KMS-11 (cell line): ENCODE measurements around the gene MYH11.

Source experiments
- H2AFZ ChIP-seq: fragments of 200-600 bp; sonication (generic); 2 replicates; pipeline ENCODE4 v1.6.1; 2016; ENCODE audit warnings: antibody characterized with exemption, mixed run types, low read depth
- H3K27ac ChIP-seq: fragments of 200-600 bp; sonication (generic); 2 replicates; pipeline ENCODE4 v1.6.1; 2016; ENCODE audit warnings: mild to moderate bottlenecking, mixed run types
- H3K27me3 ChIP-seq: fragments of 200-600 bp; sonication (generic); 2 replicates; pipeline ENCODE4 v1.6.1; 2017; ENCODE audit warnings: mild to moderate bottlenecking, low read depth, mixed run types, moderate library complexity; ENCODE audit not compliant: insufficient read depth
- H3K36me3 ChIP-seq: fragments of 200-600 bp; sonication (generic); 2 replicates; pipeline ENCODE4 v1.6.1; 2017; ENCODE audit warnings: mild to moderate bottlenecking, mixed run types; ENCODE audit not compliant: insufficient read depth
- H3K4me1 ChIP-seq: fragments of 200-600 bp; sonication (generic); 2 replicates; pipeline ENCODE4 v1.6.1; 2016; ENCODE audit warnings: mild to moderate bottlenecking, low read depth, mixed run types; ENCODE audit not compliant: poor library complexity, severe bottlenecking
- H3K4me2 ChIP-seq: fragments of 200-600 bp; sonication (generic); 2 replicates; pipeline ENCODE4 v1.7.0; 2016; ENCODE audit warnings: mild to moderate bottlenecking, mixed run types
- H3K4me3 ChIP-seq: fragments of 200-600 bp; sonication (generic); IDR thresholded peaks from 2 replicates; pipeline ENCODE4 v1.6.1; 2017; ENCODE audit warnings: low read depth, low read length, mixed read lengths; ENCODE audit not compliant: insufficient read depth
- H3K79me2 ChIP-seq: fragments of 200-600 bp; sonication (generic); 2 replicates; pipeline ENCODE4 v1.6.1; 2016; ENCODE audit warnings: low read depth, mixed run types; ENCODE audit not compliant: insufficient read depth
- H3K9ac ChIP-seq: fragments of 200-600 bp; sonication (generic); 2 replicates; pipeline ENCODE4 v1.6.1; 2016; ENCODE audit warnings: mild to moderate bottlenecking, mixed run types
- H4K20me1 ChIP-seq: fragments of 200-600 bp; sonication (generic); 2 replicates; pipeline ENCODE4 v1.6.1; 2016; ENCODE audit warnings: mild to moderate bottlenecking, mixed run types; ENCODE audit not compliant: insufficient read depth
- CTCF ChIP-seq: fragments of 200-600 bp; sonication (generic); conservative IDR thresholded peaks from 2 replicates; pipeline ENCODE4 v1.6.1; 2017; ENCODE audit warnings: low read depth, mild to moderate bottlenecking, antibody characterized with exemption, low read length, moderate library complexity, mixed read lengths

The MYH11 gene

DNA sequence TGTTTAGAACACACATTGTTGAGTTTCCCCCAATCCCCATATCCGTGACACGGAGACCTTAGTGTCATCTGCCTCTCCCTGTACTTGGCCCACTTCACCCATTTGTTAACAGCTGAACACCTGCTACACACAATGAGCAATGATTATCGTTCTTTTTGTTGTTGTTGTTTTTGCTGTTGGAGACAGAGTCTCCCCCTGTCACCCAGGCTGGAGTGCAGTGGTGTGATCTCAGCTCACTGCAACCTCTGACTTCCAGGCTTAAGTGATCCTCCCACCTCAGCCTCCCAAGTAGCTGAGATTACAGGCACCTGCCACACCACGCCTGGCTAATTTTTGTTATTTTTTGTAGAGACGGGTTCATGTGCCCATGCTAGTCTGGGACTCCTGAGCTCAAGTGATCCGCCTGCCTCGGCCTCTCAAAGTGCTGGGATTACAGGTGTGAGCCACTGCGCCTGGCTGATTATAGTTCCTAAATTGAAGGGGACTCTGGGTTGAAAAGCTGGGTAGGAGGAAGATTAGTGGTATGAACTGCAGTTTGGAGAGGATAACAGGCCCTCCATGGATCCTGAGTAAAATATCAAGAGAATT lies 185.2 kb downstream of the MYH11 start:
- no peaks in the 10 kb centered on the region for H3K36me3 ChIP-seq
- no peak overlapping the region for H3K4me2 ChIP-seq
- no peak overlapping the region for H3K9ac ChIP-seq
- H3K27ac ChIP-seq, result no peak overlapping the region
- H3K4me3 ChIP-seq, result no peak overlapping the region
- no peaks in the 10 kb centered on the region for H4K20me1 ChIP-seq
- H3K79me2 ChIP-seq, result peaks cover 4% of the 10 kb centered on the region; the same call in 1 of the 2 replicates
- no peak for TF ChIP-seq CTCF
- H3K4me1 ChIP-seq, result no peaks in the 10 kb centered on the region
- H2AFZ ChIP-seq, result no peak overlapping the region
- H3K27me3 ChIP-seq, result no peaks in the 10 kb centered on the region

- Histone ChIP-seq H3K27ac (no peak overlapping the region), H2AFZ (no peak overlapping the region), H3K4me2 (no peak overlapping the region), H3K36me3 (no peaks in the 10 kb centered on the region; the same call in 1 of the 2 replicates), H3K79me2 (peaks cover 14% of the 10 kb centered on the region), H4K20me1 (no peaks in the 10 kb centered on the region), H3K4me1 (no peaks in the 10 kb centered on the region), H3K4me3 (no peak overlapping the region), H3K27me3 (no peaks in the 10 kb centered on the region), H3K9ac (no peak overlapping the region)
- no peak for TF ChIP-seq CTCF
These were observed 189.6 kb downstream of the MYH11 start for GRCh38 chr16:15667091-15667742.

GRCh38 chr16:15665107-15665506 lies 191.7 kb downstream of the MYH11 start:
- TF ChIP-seq CTCF, result no peak
- Histone ChIP-seq H3K4me2 (no peak overlapping the region), H4K20me1 (no peaks in the 10 kb centered on the region), H3K79me2 (peaks cover 32% of the 10 kb centered on the region), H3K27me3 (no peaks in the 10 kb centered on the region), H3K36me3 (no peaks in the 10 kb centered on the region; the same call in 1 of the 2 replicates), H2AFZ (no peak overlapping the region), H3K27ac (no peak overlapping the region), H3K4me3 (no peak overlapping the region), H3K9ac (no peak overlapping the region), H3K4me1 (no peaks in the 10 kb centered on the region)

DNA sequence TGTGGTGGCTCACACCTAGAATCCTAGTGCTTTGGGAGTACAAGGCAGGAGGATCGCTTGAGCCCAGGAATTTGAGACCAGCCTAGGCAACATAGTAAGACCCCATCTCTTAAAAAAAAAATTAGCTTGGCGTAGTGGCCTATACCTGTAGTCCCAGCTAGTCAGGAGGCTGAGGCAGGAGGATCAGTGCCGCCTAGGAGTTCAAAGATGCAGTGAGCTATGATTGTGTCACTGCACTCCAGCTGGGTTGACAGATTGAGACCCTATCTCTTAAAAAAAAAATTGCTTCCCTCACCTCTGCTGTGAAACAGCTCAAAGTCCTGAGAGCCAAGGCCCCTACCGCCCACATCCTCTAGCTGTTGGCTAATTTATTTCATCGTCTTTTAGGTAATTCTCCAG lies 196.6 kb downstream of the MYH11 start:
- H3K27ac ChIP-seq, result no peak overlapping the region
- no peaks in the 10 kb centered on the region; the same call in 1 of the 2 replicates for H3K36me3 ChIP-seq
- TF ChIP-seq CTCF, result no peak
- H4K20me1 ChIP-seq, result no peaks in the 10 kb centered on the region
- H3K4me1 ChIP-seq, result no peaks in the 10 kb centered on the region
- peaks cover 68% of the 10 kb centered on the region for H3K79me2 ChIP-seq
- no peak overlapping the region for H3K4me2 ChIP-seq
- H2AFZ ChIP-seq, result no peak overlapping the region
- no peak overlapping the region for H3K4me3 ChIP-seq
- no peak overlapping the region for H3K9ac ChIP-seq
- no peaks in the 10 kb centered on the region for H3K27me3 ChIP-seq
